Measurements from ENCODE around the gene UPB1.
"Not testable (repeated sequence)": the region's sequence is repeated elsewhere in the genome, so short reads cannot be mapped to it uniquely, and the experiment has no call there.

UPB1 gene

GRCh38 chr22:24504956-24505736 is 10.0 kb downstream of the UPB1 start:
- DNase-seq, result no peak

DNA sequence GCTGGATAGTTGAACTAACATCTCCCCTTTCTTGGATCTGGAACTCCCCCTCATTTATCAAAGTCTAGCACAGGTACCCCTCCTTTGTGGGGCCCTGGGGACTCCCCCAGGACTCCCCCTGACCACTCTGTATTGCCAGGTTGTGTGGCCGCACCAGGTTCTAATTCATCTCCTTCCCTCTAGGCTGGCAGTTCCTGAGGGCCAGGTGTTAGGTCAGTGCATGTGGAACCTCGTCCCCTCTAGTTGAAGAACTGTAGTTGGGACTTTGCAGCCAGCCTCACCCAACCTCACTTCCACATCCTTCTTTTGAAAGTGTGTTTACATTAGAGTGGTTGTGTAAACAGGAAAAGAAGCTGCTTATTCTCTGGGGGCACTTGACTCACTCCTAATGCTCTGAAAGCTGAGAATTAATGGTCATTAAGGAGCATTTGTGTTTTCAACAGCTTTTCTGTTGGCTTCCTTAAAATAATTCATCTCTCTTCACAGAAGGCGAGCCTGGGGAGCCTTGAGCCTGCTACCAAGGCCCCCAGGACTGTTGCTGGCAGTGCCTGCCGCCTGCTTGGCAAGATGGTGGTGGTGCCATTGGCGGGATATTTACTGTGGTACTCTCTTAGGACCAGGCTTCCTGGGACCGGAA is 11.8 kb downstream of the UPB1 start:
- peak; percentile 42 for DNase-seq

DNA sequence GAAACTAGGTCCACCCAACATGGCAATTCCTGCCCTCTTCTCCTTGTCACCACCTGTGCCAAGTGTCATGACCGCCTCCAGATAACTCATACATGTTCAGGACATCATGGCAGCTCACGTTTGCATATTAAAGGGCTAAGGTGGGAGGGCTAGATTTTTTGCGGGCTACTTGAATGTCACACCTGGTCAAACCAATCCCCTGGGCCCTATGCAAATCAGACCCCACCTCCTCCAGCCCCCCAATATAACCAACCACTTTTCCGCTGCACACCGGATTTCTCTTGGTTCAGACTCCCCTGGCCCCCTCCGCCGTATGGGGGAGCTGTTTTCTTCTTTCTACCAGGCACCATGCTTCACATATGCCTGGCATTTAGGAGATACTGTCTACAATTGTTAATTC is 12.6 kb downstream of the UPB1 start:
- DNase-seq, result no peak

- DNase-seq, result no peak
Measured at GRCh38 chr22:24510637-24511625, 15.8 kb downstream of the UPB1 start.

DNA sequence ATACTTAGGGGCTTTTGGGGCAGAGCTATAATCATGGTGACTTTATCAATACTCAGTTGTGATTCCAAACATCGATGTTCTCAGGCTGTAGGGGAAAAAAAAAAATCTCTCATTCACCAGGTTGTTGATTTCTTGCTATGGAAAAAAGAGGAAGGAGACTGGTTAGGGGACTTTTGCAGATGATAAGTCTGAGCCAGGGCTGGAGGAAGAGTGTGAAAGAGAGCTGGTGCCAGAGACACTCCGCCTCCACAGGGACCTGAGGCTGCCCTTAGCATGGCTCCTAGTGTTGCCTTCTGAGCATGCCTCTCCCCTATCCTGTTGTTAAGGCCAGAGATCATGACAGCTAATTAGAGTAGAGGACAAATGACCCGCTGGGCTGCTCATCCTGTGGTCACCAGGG is 16.9 kb downstream of the UPB1 start:
- no peak for DNase-seq

GRCh38 chr22:24513378-24514240 is 18.5 kb downstream of the UPB1 start:
- no peak for DNase-seq

DNA sequence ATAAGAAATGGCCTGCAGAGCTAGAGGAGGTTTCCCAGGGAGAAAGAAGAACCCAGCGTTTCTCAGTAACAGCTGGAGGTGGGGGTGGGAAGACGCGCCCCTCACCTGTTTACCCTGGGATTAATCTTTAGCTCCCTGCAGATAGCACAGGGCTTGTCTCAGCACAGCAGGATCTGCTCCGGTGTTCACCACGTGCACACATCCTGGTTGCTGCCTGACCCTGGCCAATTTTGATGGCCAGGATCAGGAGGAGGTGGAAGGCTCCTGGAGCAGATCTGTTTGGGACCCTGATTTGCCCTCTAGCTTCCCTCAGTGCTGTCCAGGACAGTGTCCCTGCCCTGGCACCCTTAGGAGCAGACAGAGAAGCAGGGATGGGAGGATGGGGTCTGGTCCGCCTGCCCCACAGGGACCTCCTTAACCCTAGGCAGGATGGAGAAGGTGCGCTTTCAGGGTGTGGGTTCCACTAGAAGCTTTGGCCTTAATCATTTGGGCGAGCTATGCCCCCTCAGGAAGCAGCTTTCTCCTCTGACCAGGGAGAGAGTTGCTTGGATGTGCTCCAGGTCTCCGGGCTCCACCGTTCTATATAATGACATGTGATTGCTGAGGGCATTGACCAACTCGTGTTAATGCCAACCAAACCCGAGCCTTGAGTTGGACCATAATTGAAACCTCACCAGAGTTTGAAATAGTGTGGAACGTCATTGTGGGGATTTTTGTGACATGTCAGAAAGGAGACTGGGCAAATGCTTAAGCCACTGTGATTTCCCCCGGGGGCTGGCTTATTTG is 19.3 kb downstream of the UPB1 start:
- no peak for DNase-seq

- DNase-seq, result no peak
Measured at GRCh38 chr22:24515027-24515338, 19.9 kb downstream of the UPB1 start.

- DNase-seq, result peak; percentile 92
Measured at GRCh38 chr22:24516301-24516737, 21.2 kb downstream of the UPB1 start.

DNA sequence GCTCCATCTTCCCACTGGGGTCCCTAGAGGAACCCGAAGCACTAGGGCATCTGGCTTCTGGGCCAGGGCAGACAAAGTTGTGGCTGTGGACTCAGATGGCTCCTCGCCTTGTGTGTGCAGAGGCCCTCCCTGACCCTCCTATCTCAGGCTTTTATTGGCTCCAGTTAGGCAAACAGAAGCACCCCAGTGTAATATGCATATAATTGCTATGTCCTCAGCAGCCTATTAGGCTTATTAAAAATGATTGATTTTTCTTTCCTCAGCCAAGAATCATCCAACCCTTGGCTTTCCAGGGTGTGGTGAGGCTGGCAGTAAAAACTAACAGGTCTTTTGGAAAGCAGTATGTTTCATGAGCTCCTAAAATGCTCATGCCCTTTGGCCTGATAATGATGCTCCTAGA is 22.3 kb downstream of the UPB1 start:
- no peak for DNase-seq

DNA sequence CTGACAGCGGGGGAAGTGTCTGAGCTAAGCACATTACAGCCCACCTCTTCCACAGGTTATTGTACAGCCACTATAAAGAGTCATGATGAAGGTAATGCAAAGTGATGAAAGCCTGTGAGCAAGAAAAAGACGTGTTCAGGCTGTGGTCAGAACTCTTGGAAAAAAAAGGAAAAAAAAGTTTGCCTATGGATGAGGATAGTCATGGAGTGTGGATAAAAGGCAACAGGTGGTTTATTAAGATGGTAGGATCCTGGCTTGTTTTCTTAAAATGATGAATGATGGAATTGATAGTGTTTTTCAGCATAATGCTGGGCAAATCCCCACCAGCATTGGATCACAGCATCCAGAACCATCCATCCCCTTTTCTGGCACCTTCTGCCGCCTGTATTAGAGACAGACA is 23.1 kb downstream of the UPB1 start:
- no peak for DNase-seq

- DNase-seq, result no peak
Measured at GRCh38 chr22:24518771-24519485, 23.8 kb downstream of the UPB1 start.

GRCh38 chr22:24519496-24519895 is 24.4 kb downstream of the UPB1 start:
- DNase-seq, result no peak

- peak; percentile 63 for DNase-seq
Measured at GRCh38 chr22:24521791-24522245, 26.7 kb downstream of the UPB1 start.

DNA sequence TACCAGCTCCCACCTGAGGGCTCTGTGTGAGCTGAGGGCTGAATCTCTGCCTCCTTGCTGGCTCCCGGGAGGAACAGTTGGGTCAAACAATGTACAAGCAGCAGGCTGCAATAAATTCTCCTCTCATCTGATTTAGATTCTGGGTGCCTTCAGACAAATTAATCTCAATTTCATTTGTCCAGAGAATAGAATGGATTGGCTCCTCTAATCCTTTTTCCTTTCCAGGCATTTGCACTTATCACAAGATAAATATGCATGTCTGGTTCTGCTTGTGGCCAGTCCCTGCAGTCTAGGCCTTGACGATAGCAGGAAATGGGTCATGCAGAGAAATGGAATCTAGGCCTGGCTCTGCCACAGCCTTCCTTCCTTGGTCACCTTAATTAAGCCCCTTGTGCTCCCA is 28.7 kb downstream of the UPB1 start:
- peak; percentile 37 for DNase-seq

DNA sequence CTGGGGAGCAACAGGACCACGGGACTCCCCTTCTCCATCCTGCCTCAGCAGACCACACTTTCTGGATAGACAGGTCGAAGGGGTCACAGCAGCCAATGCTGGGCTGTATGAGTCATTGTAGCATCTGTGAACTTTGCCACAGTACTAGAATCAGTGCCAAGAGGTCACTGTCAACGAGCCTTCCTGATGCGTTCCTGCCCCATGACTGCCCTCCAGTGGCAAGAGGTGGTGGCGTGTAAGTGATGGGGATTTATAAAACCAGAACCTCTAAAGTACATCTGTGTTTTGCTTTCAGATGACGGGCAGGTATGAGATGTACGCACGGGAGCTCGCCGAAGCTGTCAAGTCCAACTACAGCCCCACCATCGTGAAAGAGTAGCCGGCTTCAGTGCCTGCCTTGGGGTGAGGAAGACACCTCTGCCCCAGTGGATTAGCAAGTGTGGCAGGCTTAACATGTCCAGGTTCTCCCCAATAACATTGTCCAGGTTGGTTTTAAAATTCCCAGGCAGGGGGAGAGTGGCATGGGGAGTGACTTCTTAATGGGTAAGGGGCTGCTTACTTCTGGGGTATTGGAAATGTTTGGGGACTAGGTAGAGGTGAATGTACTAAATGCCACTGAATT is 30.4 kb downstream of the UPB1 start:
- DNase-seq, result peak; percentile 76

GRCh38 chr22:24526191-24526590 is 31.1 kb downstream of the UPB1 start:
- peak; percentile 23 for DNase-seq

- DNase-seq, result no peak
Measured at GRCh38 chr22:24529898-24530297, 34.8 kb downstream of the UPB1 start.

GRCh38 chr22:24530968-24531367 is 35.8 kb downstream of the UPB1 start:
- not testable (repeated sequence) for DNase-seq

- DNase-seq, result no peak
Measured at GRCh38 chr22:24532075-24532474, 36.9 kb downstream of the UPB1 start.
